ENCODE data around the gene CENPV.

Gene CENPV

DNA sequence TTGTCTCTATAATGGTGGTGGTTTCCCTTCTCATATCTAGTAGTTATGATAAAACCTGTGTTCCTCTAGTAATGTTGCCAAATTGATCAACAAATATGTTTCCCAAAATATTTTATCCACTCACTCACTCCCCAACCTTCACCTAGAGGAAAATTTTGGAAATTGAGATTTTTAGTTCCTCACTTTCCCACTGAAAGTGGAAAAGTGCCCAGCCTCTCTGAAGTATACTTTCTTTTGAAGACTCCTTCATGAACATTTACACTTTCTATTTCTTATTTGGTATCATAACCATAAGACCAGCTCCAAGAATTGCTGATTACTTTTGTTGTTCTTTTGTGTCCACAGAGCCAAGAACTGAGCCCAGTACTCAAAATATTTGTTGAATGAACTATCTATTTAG, 5.1 kb upstream of the CENPV start:
- no peak for DNase-seq

GRCh38 chr17:16354585-16354984, 1.3 kb upstream of the CENPV start:
- no peak for DNase-seq

GRCh38 chr17:16352667-16353316, 477 bp downstream of the CENPV start:
- peak; percentile 93 for DNase-seq

DNA sequence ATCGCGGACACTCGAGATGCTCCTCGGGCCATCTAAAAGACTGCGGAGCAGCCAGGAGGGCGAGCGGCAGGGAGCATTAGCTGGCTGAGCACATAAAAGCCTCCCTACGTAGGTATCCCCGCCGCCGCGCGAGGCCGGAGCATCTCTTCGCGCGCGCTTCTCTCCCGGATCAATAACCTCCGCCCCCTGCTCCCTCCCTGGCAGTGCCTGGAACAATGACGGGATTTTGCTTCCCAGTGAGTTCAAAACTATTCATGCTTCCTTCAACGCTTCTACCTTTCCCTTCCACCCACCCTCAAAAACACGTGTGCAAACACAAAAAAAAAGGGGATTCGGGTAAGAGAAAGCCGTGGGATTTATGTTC, 984 bp downstream of the CENPV start:
- peak; percentile 92 for DNase-seq

DNA sequence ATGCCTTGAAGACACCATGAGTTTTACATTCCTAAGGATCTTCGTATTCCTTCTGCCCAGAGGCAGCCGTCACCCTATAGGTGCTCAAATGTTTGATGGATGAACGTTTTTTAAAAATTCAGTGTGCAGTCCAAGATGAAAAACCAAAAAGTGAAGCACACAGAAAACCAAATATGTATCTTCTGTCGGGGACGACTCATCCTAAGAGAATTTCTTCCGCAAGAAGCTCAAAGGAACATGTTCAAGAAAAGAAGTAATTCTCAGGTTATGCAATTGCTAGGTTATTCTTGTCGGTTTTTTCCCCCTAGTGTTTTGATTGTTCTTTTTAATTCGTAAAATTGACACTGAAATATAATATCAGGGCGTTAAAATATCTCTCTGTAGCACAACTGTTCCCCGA, 1.4 kb downstream of the CENPV start:
- DNase-seq, result no peak

- DNase-seq, result no peak
Observed at GRCh38 chr17:16349431-16349830, 3.8 kb downstream of the CENPV start.

- no peak for DNase-seq
Observed at GRCh38 chr17:16348586-16348985, 4.7 kb downstream of the CENPV start.

GRCh38 chr17:16346721-16347271, 6.5 kb downstream of the CENPV start:
- DNase-seq, result no peak

GRCh38 chr17:16345565-16345964, 7.7 kb downstream of the CENPV start:
- no peak for DNase-seq

DNA sequence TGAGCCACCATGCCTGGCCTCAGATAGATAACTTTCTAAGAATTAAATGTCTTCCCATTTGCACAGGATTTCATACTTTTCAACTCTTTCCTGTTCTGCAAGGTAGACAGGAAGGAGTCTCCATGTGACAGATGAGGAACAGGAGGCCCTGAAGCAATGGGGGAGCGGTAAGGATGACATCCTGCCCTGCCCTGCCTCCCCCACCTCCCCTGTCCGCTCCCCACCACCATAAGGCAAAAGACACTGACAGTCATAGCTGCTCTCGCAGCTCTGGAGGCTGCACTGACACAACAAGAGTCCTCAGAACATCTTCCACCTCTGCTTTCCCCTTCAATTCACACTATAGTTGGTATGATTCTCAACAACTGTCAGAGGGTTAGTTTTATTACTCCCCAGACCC, 9.7 kb downstream of the CENPV start:
- DNase-seq, result no peak

DNA sequence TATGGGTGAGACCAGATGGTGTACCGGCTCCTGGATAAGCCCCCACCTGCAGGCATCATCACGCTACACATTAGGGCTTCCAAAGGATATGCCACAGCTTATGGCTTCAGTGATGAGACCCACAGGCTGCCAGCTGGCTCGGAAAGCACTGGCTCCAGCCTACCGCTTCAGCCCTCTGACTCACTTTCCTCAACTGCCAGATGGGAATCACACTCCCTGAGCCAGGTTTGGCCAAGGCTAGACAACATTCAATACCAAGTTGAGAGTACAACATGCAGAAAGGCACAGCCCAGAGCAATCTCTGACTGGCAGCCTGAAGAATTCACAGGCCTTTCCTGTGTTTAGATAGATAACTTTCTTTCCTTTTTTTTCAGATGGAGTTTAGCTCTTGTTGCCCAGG, 10.3 kb downstream of the CENPV start:
- DNase-seq, result no peak

DNA sequence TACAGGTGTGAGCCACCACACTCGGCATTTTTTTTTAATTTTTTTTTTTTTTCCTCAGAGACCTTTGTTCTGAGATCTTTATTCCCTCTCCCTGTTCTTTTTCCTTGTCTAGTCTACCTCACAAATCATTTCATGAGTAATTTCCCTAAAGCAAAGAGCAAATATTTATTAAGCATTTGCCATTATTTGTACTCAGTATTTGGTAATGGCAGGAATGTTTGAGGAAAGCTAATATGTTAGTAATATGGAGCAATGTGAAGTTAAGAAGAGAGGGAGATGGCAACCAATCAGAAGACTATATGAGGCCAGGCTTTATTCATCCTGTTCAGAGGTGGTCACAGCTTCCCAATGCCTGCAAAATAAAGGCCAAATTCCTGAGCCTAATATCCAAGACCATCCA, 13.3 kb downstream of the CENPV start:
- no peak for DNase-seq

GRCh38 chr17:16339402-16339801, 13.9 kb downstream of the CENPV start:
- no peak for DNase-seq

GRCh38 chr17:16338391-16338790, 14.9 kb downstream of the CENPV start:
- no peak for DNase-seq

- no peak for DNase-seq
Observed at GRCh38 chr17:16329519-16330271, 23.6 kb downstream of the CENPV start.

DNA sequence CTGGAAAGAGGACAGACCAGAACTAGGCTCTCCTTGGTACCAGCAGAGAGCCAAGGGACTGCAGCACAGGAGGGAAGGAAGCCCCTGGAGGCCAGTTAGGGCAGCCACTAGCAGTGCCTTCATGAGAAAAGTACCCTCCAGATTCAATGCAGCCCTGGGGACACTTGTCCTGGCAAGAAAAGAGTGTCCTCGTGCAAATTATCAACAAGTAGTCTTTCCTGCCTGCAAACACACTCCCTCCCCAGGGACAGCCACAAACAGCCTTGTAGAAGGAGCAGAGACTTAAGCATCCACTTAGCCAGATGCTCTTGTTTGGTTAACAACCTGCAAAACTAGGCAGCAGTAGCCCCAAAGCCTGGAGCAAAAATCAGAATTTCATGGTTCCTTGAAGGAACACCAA, 24.3 kb downstream of the CENPV start:
- peak; percentile 14 for DNase-seq

DNA sequence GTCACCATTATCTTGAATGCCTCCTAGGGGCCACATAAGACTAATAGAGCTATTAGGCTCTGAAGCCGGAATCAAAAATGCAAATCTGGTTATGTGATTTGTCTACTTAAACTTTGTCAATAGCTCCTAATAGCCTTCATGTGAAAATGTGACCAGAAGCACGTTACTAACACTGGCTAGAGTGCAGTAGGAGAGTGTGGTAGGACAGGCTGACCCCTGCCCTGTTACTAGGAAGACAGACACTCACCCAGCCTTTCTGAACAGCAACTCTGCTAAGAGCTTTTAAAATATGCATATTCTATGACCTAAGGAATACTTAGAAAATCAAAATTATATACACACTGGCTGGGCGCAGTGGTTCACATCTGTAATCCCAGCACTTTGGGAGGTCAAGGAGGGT, 26.3 kb downstream of the CENPV start:
- DNase-seq, result no peak

GRCh38 chr17:16325964-16326363, 27.3 kb downstream of the CENPV start:
- no peak for DNase-seq

DNA sequence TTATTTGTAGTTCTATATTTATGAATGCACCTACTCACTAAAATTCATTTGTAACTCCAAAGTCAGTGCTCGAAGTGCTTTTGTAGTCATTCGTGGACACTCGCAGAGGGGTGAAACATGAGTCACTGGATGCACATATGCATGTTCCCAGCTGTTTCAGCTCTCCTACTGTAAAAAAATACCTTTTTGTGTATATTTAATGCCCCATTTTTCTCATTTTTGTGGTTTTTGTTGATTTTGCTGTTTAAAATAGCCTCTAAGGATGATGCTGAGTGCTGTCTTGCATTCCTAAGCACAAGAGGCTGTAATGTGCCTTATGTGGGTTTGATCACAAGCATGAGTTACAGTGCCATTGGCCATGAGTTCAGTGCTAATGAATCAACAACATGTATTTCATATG, 30.6 kb downstream of the CENPV start:
- no peak for DNase-seq

DNA sequence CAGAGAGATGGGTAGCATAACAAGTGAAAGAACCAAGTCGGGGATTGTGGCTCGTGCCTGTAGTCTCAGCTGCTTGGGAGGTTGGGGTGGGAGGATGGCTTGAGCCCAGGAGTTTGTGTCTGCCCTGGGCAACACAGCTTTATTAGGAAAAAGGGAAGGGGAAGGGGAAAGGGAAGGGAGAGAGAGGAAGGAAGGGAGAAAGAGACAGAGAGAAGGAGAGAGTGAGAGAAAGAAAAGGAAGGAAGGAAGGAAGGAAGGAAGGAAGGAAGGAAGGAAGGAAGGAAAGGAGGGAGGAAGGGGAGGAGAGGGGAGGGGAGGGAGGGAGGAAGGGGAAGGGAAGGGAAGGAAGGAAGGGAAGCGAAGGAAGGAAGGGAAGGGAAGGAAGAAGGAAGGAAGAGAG, 33.3 kb downstream of the CENPV start:
- DNase-seq, result no peak

DNA sequence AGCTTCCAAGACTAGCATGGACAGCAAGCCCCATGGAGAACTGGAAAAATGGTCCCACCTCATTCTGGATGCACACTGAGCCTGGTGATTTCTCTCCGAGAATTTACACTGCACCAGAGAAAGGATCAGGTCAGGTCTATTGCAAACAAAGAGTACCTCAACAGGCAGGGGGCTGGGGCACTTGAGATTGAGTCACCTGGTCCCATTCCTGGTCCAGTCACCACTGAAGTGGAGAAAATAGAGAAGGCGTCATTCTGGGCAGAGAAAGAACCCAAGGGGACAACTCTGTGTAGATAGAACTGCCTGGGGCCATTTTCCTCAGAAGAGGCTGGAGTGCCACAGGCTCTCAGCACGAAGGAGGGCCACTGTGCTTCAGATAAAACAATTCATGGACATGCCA, 38.4 kb downstream of the CENPV start:
- no peak for DNase-seq

DNA sequence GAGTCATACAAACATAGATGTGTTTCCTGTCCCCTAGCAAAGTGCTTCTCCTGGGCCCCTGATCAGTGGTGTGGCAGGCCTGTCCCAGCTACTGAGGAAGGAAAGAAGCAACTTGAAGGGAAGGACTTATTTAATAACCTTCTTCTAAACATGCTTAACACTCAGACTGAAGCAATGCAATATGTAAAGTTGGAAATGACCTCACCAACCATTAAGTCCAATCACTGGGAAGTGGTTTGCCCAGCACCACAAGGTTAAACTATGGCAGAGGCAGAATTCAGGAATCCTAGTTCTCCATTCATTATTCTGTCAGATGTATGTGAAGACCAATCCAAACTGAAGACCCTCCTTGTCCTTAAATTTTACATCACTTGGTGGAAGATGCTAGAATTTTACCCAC, 39.1 kb downstream of the CENPV start:
- no peak for DNase-seq

GRCh38 chr17:16313139-16314090, 39.9 kb downstream of the CENPV start:
- no peak for DNase-seq
